DOHH2 (cell line): ENCODE measurements around the gene RAE1.

ENCODE experiments used
- H3F3A ChIP-seq: fragments of 200-600 bp; sonication (generic), shearing (Covaris generic); 2 replicates; pipeline ENCODE4 v1.6.0; 2016; ENCODE audit warnings: antibody characterized with exemption, mild to moderate bottlenecking; ENCODE audit not compliant: control insufficient read depth, insufficient read depth
- H3K27ac ChIP-seq: fragments of 200-600 bp; sonication (generic); 2 replicates; pipeline ENCODE4 v1.5.1; 2014; ENCODE audit warnings: low read depth, mild to moderate bottlenecking, low read length, moderate library complexity
- H3K27me3 ChIP-seq: fragments of 200-600 bp; sonication (generic); 2 replicates; pipeline ENCODE4 v1.6.1; 2014; ENCODE audit warnings: mild to moderate bottlenecking, low read length, mixed read lengths; ENCODE audit not compliant: control insufficient read depth
- H3K36me3 ChIP-seq: fragments of 200-600 bp; sonication (generic); 2 replicates; pipeline ENCODE4 v1.6.1; 2014; ENCODE audit warnings: mild to moderate bottlenecking, low read length, moderate library complexity, mixed read lengths; ENCODE audit not compliant: control insufficient read depth
- H3K4me1 ChIP-seq: fragments of 200-600 bp; sonication (generic); 2 replicates; pipeline ENCODE4 v1.6.1; 2014; ENCODE audit warnings: mild to moderate bottlenecking, low read length, mixed read lengths; ENCODE audit not compliant: control insufficient read depth
- H3K4me2 ChIP-seq: fragments of 200-600 bp; sonication (generic); 2 replicates; pipeline ENCODE4 v1.6.0; 2014; ENCODE audit warnings: mild to moderate bottlenecking, low read length, moderate library complexity
- H3K4me3 ChIP-seq: fragments of 200-600 bp; sonication (generic); 2 replicates; pipeline ENCODE4 v1.5.1; 2014; ENCODE audit warnings: mild to moderate bottlenecking, low read length, mixed read lengths
- H3K79me2 ChIP-seq: fragments of 200-600 bp; sonication (generic); 2 replicates; pipeline ENCODE4 v1.6.1; 2014; ENCODE audit warnings: mild to moderate bottlenecking, low read length, mixed read lengths; ENCODE audit not compliant: control insufficient read depth
- H3K9me2 ChIP-seq: fragments of 200-600 bp; sonication (generic); replicated peaks from 2 replicates; pipeline ENCODE4 v1.6.1; 2014; ENCODE audit warnings: mild to moderate bottlenecking, low read length, mixed read lengths; ENCODE audit not compliant: control insufficient read depth
- H3K9me3 ChIP-seq: fragments of 200-600 bp; sonication (generic); 2 replicates; pipeline ENCODE4 v1.6.1; 2014; ENCODE audit warnings: antibody characterized with exemption, low read length, mixed read lengths; ENCODE audit not compliant: control insufficient read depth, insufficient read depth
- H4K20me1 ChIP-seq: fragments of 200-600 bp; sonication (generic); 2 replicates; pipeline ENCODE4 v1.6.0; 2014; ENCODE audit warnings: low read depth, mild to moderate bottlenecking, antibody characterized with exemption, low read length, moderate library complexity; ENCODE audit not compliant: control insufficient read depth, insufficient read depth
- CTCF ChIP-seq: fragments of 200-600 bp; sonication (generic); IDR thresholded peaks from one replicate; pipeline ENCODE4 v1.5.1; 2014; ENCODE audit warnings: antibody characterized with exemption, mild to moderate bottlenecking, low read depth, low read length; ENCODE audit not compliant: poor library complexity, severe bottlenecking
- EZH2phosphoT487 ChIP-seq: fragments of 200-600 bp; sonication (generic); IDR thresholded peaks from 2 replicates; pipeline ENCODE4 v1.6.1; 2017; ENCODE audit warnings: borderline replicate concordance, mild to moderate bottlenecking, antibody characterized with exemption, low read length, moderate library complexity, mixed read lengths

Gene RAE1

GRCh38 chr20:57386762-57387161, 35.7 kb downstream of the RAE1 start:
- Histone ChIP-seq H3K27me3 (no peaks in the 10 kb centered on the region), H4K20me1 (0 out of 2 replicates have a peak, but pooled peaks cover 3% of the 10 kb centered on the region), H3K27ac (no peak overlapping the region), H3F3A (peaks cover 32% of the 10 kb centered on the region), H3K36me3 (peaks cover 11% of the 10 kb centered on the region), H3K4me3 (no peak overlapping the region), H3K79me2 (peaks cover 4% of the 10 kb centered on the region), H3K4me1 (peaks cover 47% of the 10 kb centered on the region), H3K9me2 (no peaks in the 10 kb centered on the region), H3K9me3 (no peaks in the 10 kb centered on the region), H3K4me2 (no peak overlapping the region)
- TF ChIP-seq EZH2phosphoT487 = no peak
- TF ChIP-seq CTCF = no peak

GRCh38 chr20:57387463-57387862, 36.4 kb downstream of the RAE1 start:
- Histone ChIP-seq H3K9me2 (no peaks in the 10 kb centered on the region), H4K20me1 (0 out of 2 replicates have a peak, but pooled peaks cover 1% of the 10 kb centered on the region), H3F3A (peaks cover 30% of the 10 kb centered on the region), H3K4me2 (no peak overlapping the region), H3K27me3 (no peaks in the 10 kb centered on the region), H3K4me1 (peaks cover 40% of the 10 kb centered on the region), H3K9me3 (no peaks in the 10 kb centered on the region), H3K79me2 (peaks cover 10% of the 10 kb centered on the region), H3K4me3 (no peak overlapping the region), H3K27ac (no peak overlapping the region), H3K36me3 (peaks cover 11% of the 10 kb centered on the region)
- TF ChIP-seq EZH2phosphoT487 = no peak
- TF ChIP-seq CTCF = no peak

GRCh38 chr20:57387945-57388371, 36.9 kb downstream of the RAE1 start:
- Histone ChIP-seq H3K9me2 (no peaks in the 10 kb centered on the region), H3K79me2 (peaks cover 15% of the 10 kb centered on the region), H3K27me3 (no peaks in the 10 kb centered on the region), H4K20me1 (0 out of 2 replicates have a peak, but pooled peaks cover 6% of the 10 kb centered on the region), H3K4me3 (no peak overlapping the region), H3K27ac (no peak overlapping the region), H3K4me1 (peaks cover 37% of the 10 kb centered on the region), H3F3A (peaks cover 29% of the 10 kb centered on the region), H3K9me3 (no peaks in the 10 kb centered on the region), H3K4me2 (no peak overlapping the region), H3K36me3 (peaks cover 13% of the 10 kb centered on the region)
- TF ChIP-seq CTCF (no peak), EZH2phosphoT487 (no peak)
